Right atrium auricular region (tissue), 2 donors: Measurements from ENCODE around the gene AOC3. TPM values are rescaled to one million over a fixed set of nuclear protein-coding genes. Genes with fewer than 3 reads are reported as not detected.
"Not testable (repeated sequence)": the region's sequence is repeated elsewhere in the genome, so short reads cannot be mapped to it uniquely, and the experiment has no call there.

Experiments used
- DNase-seq: peaks from one replicate; pipeline ENCODE4 v3.0.0-alpha.2; 2019; ENCODE audit warnings: low spot score
- H3K27ac ChIP-seq, 2 donors: fragments of 200-600 bp; sonication (generic); 1 replicate in 1 of 2; 2 replicates in 1 of 2; pipeline ENCODE4 v1.5.1; 2016 to 2019
- H3K27me3 ChIP-seq, 2 donors: fragments of 200-600 bp; sonication (generic); one replicate each; pipeline versions ENCODE4 v1.5.1 to v1.6.0; 2017 to 2019
- H3K36me3 ChIP-seq: fragments of 200-600 bp; sonication (generic); one replicate; pipeline ENCODE4 v1.5.1; 2016
- H3K4me1 ChIP-seq, 2 donors: fragments of 200-600 bp; sonication (generic); one replicate each; pipeline versions ENCODE4 v1.5.1 to v1.6.0; 2017 to 2019
- H3K4me3 ChIP-seq, 2 donors: fragments of 200-600 bp; sonication (generic); 1 replicate in 1 of 2; 2 replicates in 1 of 2; pipeline ENCODE4 v1.5.1; 2017 to 2019; ENCODE audit warnings: mild to moderate bottlenecking in 1 of 2, moderate library complexity in 1 of 2
- H3K9me3 ChIP-seq, 2 donors: fragments of 200-600 bp; sonication (generic); one replicate each; pipeline ENCODE4 v1.5.1; 2019
- CTCF ChIP-seq, 2 donors: fragments of 200-600 bp; sonication (generic); IDR thresholded peaks; one replicate each; pipeline ENCODE4 v1.5.1; 2019; ENCODE audit warnings: antibody characterized with exemption in 2 of 2
- total RNA-seq, 2 donors: library from RNA; depleted of rRNA; stranded (reverse); fragments of >200 nt; gene quantifications; one replicate each; pipeline ENCODE4 v1.1.0, GENCODE V29; 2016

The AOC3 gene
- total RNA-seq, 2 donors from 2014 or later = 7.8 to 10.3 TPM

- no peak for TF ChIP-seq CTCF (IDR thresholded peaks at IDR 0.05)
- no peaks in the 10 kb centered on the region for H3K27me3 ChIP-seq
- no peak for DNase-seq
- H3K27ac ChIP-seq = no peak overlapping the region
- no peak overlapping the region for H3K4me3 ChIP-seq
- peaks cover 12% of the 10 kb centered on the region for H3K36me3 ChIP-seq
- no peaks in the 10 kb centered on the region for H3K9me3 ChIP-seq
- H3K4me1 ChIP-seq = peaks cover 0 to 26% of the 10 kb centered on the region in 2 donors
Observed at GRCh38 chr17:42849451-42850181, 1.4 kb upstream of the AOC3 start.

- H3K4me3 ChIP-seq = peak overlapping the region; percentile 32 to 42
- H3K9me3 ChIP-seq, DNase-seq, H3K36me3 ChIP-seq, H3K27me3 ChIP-seq: not testable (repeated sequence)
- peak overlapping the region; percentile 53 to 70 for H3K27ac ChIP-seq
- H3K4me1 ChIP-seq = peaks cover 0 to 23% of the 10 kb centered on the region in 2 donors
Observed at GRCh38 chr17:42851371-42852240, 607 bp downstream of the AOC3 start.

- Histone ChIP-seq H3K27ac (peak overlapping the region; percentile 59 to 65), H3K36me3 (no peaks in the 10 kb centered on the region), H3K4me1 (peaks cover 0 to 15% of the 10 kb centered on the region in 2 donors), H3K4me3 (peak overlapping the region; percentile 23 to 42), H3K9me3 (no peaks in the 10 kb centered on the region), H3K27me3 (no peaks in the 10 kb centered on the region)
- no peak for TF ChIP-seq CTCF (IDR thresholded peaks at IDR 0.05)
- no peak for DNase-seq
Observed at GRCh38 chr17:42852351-42852750, 1.4 kb downstream of the AOC3 start.

GRCh38 chr17:42853004-42853403, 2.0 kb downstream of the AOC3 start:
- peak; percentile 72 for DNase-seq
- H3K4me3 ChIP-seq = peak overlapping the region; percentile 23 to 42
- peak overlapping the region; percentile 59 to 65 for H3K27ac ChIP-seq
- H3K4me1 ChIP-seq = peaks cover 0 to 14% of the 10 kb centered on the region in 2 donors
- no peaks in the 10 kb centered on the region for H3K27me3 ChIP-seq
- no peak for TF ChIP-seq CTCF (IDR thresholded peaks at IDR 0.05)
- no peaks in the 10 kb centered on the region for H3K36me3 ChIP-seq
- H3K9me3 ChIP-seq = no peaks in the 10 kb centered on the region

GRCh38 chr17:42853597-42853967, 2.6 kb downstream of the AOC3 start:
- Histone ChIP-seq H3K27me3 (no peaks in the 10 kb centered on the region), H3K9me3 (no peaks in the 10 kb centered on the region), H3K27ac (peak overlapping the region in 1 of 2 donors; percentile 65), H3K4me3 (peak overlapping the region; percentile 23 to 42), H3K4me1 (peaks cover 0 to 14% of the 10 kb centered on the region in 2 donors), H3K36me3 (no peaks in the 10 kb centered on the region)
- no peak for DNase-seq
- no peak for TF ChIP-seq CTCF (IDR thresholded peaks at IDR 0.05)
